ENCODE results near the gene MACROD2. TPM values are rescaled to one million over a fixed set of nuclear protein-coding genes. Genes with fewer than 3 reads are reported as not detected.

Gene MACROD2
- total and polyA plus RNA-seq, 2 experiments from 2014 or later, result 2.8 to 4.3 TPM

GRCh38 chr20:15487030-15487429, 1491.7 kb downstream of the MACROD2 start (continued):
- TF ChIP-seq, protein P1, sequence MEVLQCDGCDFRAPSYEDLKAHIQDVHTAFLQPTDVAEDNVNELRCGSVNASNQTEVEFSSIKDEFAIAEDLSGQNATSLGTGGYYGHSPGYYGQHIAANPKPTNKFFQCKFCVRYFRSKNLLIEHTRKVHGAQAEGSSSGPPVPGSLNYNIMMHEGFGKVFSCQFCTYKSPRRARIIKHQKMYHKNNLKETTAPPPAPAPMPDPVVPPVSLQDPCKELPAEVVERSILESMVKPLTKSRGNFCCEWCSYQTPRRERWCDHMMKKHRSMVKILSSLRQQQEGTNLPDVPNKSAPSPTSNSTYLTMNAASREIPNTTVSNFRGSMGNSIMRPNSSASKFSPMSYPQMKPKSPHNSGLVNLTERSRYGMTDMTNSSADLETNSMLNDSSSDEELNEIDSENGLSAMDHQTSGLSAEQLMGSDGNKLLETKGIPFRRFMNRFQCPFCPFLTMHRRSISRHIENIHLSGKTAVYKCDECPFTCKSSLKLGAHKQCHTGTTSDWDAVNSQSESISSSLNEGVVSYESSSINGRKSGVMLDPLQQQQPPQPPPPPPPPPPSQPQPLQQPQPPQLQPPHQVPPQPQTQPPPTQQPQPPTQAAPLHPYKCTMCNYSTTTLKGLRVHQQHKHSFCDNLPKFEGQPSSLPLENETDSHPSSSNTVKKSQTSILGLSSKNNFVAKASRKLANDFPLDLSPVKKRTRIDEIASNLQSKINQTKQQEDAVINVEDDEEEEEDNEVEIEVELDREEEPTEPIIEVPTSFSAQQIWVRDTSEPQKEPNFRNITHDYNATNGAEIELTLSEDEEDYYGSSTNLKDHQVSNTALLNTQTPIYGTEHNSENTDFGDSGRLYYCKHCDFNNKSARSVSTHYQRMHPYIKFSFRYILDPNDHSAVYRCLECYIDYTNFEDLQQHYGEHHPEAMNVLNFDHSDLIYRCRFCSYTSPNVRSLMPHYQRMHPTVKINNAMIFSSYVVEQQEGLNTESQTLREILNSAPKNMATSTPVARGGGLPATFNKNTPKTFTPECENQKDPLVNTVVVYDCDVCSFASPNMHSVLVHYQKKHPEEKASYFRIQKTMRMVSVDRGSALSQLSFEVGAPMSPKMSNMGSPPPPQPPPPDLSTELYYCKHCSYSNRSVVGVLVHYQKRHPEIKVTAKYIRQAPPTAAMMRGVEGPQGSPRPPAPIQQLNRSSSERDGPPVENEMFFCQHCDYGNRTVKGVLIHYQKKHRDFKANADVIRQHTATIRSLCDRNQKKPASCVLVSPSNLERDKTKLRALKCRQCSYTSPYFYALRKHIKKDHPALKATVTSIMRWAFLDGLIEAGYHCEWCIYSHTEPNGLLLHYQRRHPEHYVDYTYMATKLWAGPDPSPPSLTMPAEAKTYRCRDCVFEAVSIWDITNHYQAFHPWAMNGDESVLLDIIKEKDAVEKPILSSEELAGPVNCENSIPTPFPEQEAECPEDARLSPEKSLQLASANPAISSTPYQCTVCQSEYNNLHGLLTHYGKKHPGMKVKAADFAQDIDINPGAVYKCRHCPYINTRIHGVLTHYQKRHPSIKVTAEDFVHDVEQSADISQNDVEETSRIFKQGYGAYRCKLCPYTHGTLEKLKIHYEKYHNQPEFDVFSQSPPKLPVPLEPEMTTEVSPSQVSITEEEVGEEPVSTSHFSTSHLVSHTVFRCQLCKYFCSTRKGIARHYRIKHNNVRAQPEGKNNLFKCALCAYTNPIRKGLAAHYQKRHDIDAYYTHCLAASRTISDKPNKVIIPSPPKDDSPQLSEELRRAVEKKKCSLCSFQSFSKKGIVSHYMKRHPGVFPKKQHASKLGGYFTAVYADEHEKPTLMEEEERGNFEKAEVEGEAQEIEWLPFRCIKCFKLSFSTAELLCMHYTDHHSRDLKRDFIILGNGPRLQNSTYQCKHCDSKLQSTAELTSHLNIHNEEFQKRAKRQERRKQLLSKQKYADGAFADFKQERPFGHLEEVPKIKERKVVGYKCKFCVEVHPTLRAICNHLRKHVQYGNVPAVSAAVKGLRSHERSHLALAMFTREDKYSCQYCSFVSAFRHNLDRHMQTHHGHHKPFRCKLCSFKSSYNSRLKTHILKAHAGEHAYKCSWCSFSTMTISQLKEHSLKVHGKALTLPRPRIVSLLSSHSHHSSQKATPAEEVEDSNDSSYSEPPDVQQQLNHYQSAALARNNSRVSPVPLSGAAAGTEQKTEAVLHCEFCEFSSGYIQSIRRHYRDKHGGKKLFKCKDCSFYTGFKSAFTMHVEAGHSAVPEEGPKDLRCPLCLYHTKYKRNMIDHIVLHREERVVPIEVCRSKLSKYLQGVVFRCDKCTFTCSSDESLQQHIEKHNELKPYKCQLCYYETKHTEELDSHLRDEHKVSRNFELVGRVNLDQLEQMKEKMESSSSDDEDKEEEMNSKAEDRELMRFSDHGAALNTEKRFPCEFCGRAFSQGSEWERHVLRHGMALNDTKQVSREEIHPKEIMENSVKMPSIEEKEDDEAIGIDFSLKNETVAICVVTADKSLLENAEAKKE (CRISPR knock-in tag; IDR thresholded peaks at IDR 0.05), result no peak
- TF ChIP-seq JUNB (IDR thresholded peaks at IDR 0.05; ENCODE audit: unreplicated experiment), result no peak
- no peak for TF ChIP-seq EZH2 (IDR thresholded peaks at IDR 0.05; ENCODE audit: low read depth, unreplicated experiment)
- TF ChIP-seq, protein P2, sequence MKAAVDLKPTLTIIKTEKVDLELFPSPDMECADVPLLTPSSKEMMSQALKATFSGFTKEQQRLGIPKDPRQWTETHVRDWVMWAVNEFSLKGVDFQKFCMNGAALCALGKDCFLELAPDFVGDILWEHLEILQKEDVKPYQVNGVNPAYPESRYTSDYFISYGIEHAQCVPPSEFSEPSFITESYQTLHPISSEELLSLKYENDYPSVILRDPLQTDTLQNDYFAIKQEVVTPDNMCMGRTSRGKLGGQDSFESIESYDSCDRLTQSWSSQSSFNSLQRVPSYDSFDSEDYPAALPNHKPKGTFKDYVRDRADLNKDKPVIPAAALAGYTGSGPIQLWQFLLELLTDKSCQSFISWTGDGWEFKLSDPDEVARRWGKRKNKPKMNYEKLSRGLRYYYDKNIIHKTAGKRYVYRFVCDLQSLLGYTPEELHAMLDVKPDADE (IDR thresholded peaks at IDR 0.05), result no peak
- no peak for TF ChIP-seq NANOG (IDR thresholded peaks at IDR 0.05; ENCODE audit: borderline replicate concordance)
- no peak for TF ChIP-seq POLR2AphosphoS5 (IDR thresholded peaks at IDR 0.05; ENCODE audit: low read depth)
- TF ChIP-seq EZH2phosphoT487 (IDR thresholded peaks at IDR 0.05; ENCODE audit: unreplicated experiment), result no peak
- no peak for TF ChIP-seq ZNF114 (CRISPR knock-in tag; IDR thresholded peaks at IDR 0.05)
- TF ChIP-seq, protein P3, sequence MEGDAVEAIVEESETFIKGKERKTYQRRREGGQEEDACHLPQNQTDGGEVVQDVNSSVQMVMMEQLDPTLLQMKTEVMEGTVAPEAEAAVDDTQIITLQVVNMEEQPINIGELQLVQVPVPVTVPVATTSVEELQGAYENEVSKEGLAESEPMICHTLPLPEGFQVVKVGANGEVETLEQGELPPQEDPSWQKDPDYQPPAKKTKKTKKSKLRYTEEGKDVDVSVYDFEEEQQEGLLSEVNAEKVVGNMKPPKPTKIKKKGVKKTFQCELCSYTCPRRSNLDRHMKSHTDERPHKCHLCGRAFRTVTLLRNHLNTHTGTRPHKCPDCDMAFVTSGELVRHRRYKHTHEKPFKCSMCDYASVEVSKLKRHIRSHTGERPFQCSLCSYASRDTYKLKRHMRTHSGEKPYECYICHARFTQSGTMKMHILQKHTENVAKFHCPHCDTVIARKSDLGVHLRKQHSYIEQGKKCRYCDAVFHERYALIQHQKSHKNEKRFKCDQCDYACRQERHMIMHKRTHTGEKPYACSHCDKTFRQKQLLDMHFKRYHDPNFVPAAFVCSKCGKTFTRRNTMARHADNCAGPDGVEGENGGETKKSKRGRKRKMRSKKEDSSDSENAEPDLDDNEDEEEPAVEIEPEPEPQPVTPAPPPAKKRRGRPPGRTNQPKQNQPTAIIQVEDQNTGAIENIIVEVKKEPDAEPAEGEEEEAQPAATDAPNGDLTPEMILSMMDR (conservative IDR thresholded peaks at IDR 0.05; ENCODE audit: low read depth in 2 of 2), result no peak

Measured in GM23338 (cell line).